ENCODE results near the gene VCAN.

DNA sequence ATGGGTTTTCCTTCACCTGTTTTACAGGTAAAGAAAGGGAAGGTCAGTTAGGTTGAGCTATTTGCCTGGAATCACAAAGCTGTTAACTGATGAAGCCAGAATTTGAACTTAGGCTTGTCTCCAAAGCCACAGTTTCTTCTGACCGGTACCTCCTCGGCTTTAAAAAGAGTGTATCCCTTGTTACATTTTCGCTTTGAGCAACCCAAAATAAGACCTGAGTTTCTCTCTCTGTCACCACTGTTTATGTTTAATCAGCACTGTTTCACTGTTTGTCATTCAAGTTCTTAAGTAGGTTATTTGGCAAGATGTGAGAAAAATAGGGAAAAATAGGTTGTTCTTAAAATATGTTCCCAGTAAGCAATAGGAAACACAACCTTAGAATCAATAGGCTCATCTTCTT is 84.6 kb downstream of the VCAN start:
- TF ChIP-seq, protein P1, sequence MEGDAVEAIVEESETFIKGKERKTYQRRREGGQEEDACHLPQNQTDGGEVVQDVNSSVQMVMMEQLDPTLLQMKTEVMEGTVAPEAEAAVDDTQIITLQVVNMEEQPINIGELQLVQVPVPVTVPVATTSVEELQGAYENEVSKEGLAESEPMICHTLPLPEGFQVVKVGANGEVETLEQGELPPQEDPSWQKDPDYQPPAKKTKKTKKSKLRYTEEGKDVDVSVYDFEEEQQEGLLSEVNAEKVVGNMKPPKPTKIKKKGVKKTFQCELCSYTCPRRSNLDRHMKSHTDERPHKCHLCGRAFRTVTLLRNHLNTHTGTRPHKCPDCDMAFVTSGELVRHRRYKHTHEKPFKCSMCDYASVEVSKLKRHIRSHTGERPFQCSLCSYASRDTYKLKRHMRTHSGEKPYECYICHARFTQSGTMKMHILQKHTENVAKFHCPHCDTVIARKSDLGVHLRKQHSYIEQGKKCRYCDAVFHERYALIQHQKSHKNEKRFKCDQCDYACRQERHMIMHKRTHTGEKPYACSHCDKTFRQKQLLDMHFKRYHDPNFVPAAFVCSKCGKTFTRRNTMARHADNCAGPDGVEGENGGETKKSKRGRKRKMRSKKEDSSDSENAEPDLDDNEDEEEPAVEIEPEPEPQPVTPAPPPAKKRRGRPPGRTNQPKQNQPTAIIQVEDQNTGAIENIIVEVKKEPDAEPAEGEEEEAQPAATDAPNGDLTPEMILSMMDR (IDR thresholded peaks at IDR 0.05): no peak
- TF ChIP-seq POLR2A (IDR thresholded peaks at IDR 0.05) (no peak), POLR2AphosphoS5 (IDR thresholded peaks at IDR 0.05; ENCODE audit: insufficient read depth in 1 of 2, low read depth in 1 of 2) (no peak)
